Activated CD8-positive, alpha-beta T cell treated with anti-CD3 and anti-CD28 coated beads for 36 hours (primary cell): Measurements from ENCODE around the gene DHRS2. TPM values are rescaled to one million over a fixed set of nuclear protein-coding genes. Genes with fewer than 3 reads are reported as not detected.

Source experiments
- ATAC-seq: fragments of 200-7000 bp; cut with Tn5 transposase; one replicate; pipeline ENCODE4 v1.10.0; 2021; ENCODE audit warnings: mild to moderate bottlenecking, moderate library complexity
- CTCF ChIA-PET: fragments of 350-600 bp; sonication (Branson Sonifier 250); formaldehyde crosslinking; loops from one replicate; lab custom pipeline; 2021; ENCODE audit warnings: antibody characterized with exemption; lab: Charles Lee
- POLR2A ChIA-PET: fragments of 350-600 bp; sonication (Branson Sonifier 250); formaldehyde crosslinking; loops from one replicate; lab custom pipeline; 2021; ENCODE audit warnings: antibody characterized with exemption; lab: Charles Lee
- DNase-seq: peaks from one replicate; pipeline ENCODE4 v3.0.0-alpha.2; 2020
- H3K27ac Mint-ChIP-seq: one replicate; pipeline ENCODE4 v1.8.0; 2021; ENCODE audit warnings: mild to moderate bottlenecking, mixed read lengths
- H3K27me3 Mint-ChIP-seq: one replicate; pipeline ENCODE4 v1.8.0; 2021; ENCODE audit warnings: mixed read lengths
- H3K36me3 Mint-ChIP-seq: one replicate; pipeline ENCODE4 v1.8.0; 2021; ENCODE audit warnings: low read depth, mixed read lengths
- H3K4me1 Mint-ChIP-seq: one replicate; pipeline ENCODE4 v1.8.0; 2021; ENCODE audit warnings: low read depth, mixed read lengths
- H3K4me3 Mint-ChIP-seq: one replicate; pipeline ENCODE4 v1.8.0; 2021; ENCODE audit warnings: mild to moderate bottlenecking, moderate library complexity, mixed read lengths
- H3K9me3 Mint-ChIP-seq: one replicate; pipeline ENCODE4 v1.8.0; 2021; ENCODE audit warnings: mixed read lengths
- CTCF ChIP-seq: fragments of 200-600 bp; IDR thresholded peaks from one replicate; pipeline ENCODE4 v1.8.0; 2022; ENCODE audit warnings: antibody characterized with exemption, mild to moderate bottlenecking
- intact Hi-C: fragments of 100-400 bp; cut with micrococcal nuclease; formaldehyde crosslinking; loops from one replicate; pipeline ENCODE4 v1.10.0; 2022
- total RNA-seq, 2 experiments: library from RNA; stranded (reverse); gene quantifications; one replicate each; pipeline ENCODE4 v1.2.3, GENCODE V29; 2021

Gene DHRS2
- total RNA-seq, 2 experiments from 2014 or later, result 3.3 to 3.5 TPM

- Mint-ChIP-seq H3K9me3 (no peaks in the 10 kb centered on the region), H3K36me3 (no peaks in the 10 kb centered on the region), H3K4me3 (no peak overlapping the region), H3K27me3 (no peaks in the 10 kb centered on the region), H3K4me1 (peaks cover 3% of the 10 kb centered on the region), H3K27ac (no peak overlapping the region)
- CTCF ChIA-PET, result interaction anchor here (0.5 to 6.1 kb wide), 3 partner anchors 13 to 101 kb away, joined by 3 to 54 read pairs (median 4); no protein-coding TSS in a partner anchor
- no peak for DNase-seq
- no peak for TF ChIP-seq CTCF
- POLR2A ChIA-PET, result no interaction called here
- intact Hi-C loops, result no loop called here
- ATAC-seq, result no peak
Observed at GRCh38 chr14:23644919-23645336, 8.8 kb downstream of the DHRS2 start.

GRCh38 chr14:23645504-23645811, 9.3 kb downstream of the DHRS2 start:
- POLR2A ChIA-PET, result no interaction called here
- no peaks in the 10 kb centered on the region for H3K9me3 Mint-ChIP-seq

GRCh38 chr14:23645812-23646647, 9.9 kb downstream of the DHRS2 start:
- ATAC-seq, result peak; percentile 75
- POLR2A ChIA-PET, result interaction anchor here (0.8 kb wide), 1 partner anchor 14 kb away, joined by 4 read pairs; no protein-coding TSS in a partner anchor

More at GRCh38 chr14:23645504-23645811, 9.3 kb downstream of the DHRS2 start:
- DNase-seq, result no peak
- no peak for TF ChIP-seq CTCF
- intact Hi-C loops, result no loop called here
- H3K27me3 Mint-ChIP-seq, result no peaks in the 10 kb centered on the region
- peaks cover 3% of the 10 kb centered on the region for H3K4me1 Mint-ChIP-seq
- no peak overlapping the region for H3K4me3 Mint-ChIP-seq
- CTCF ChIA-PET, result interaction anchor here (0.5 to 6.1 kb wide), 3 partner anchors 14 to 101 kb away, joined by 3 to 54 read pairs (median 4); no protein-coding TSS in a partner anchor
- H3K27ac Mint-ChIP-seq, result peak overlapping the region; percentile 9
- ATAC-seq, result peak; percentile 22
- no peaks in the 10 kb centered on the region for H3K36me3 Mint-ChIP-seq

GRCh38 chr14:23646648-23647549, 10.7 kb downstream of the DHRS2 start:
- no peak for TF ChIP-seq CTCF
- Mint-ChIP-seq H3K4me1 (peaks cover 3% of the 10 kb centered on the region), H3K27me3 (no peaks in the 10 kb centered on the region), H3K4me3 (no peak overlapping the region), H3K36me3 (no peaks in the 10 kb centered on the region), H3K9me3 (no peaks in the 10 kb centered on the region), H3K27ac (no peak overlapping the region)
- ATAC-seq, result peak; percentile 42
- DNase-seq, result peak; percentile 15
- POLR2A ChIA-PET, result interaction anchor here (0.8 kb wide), 1 partner anchor 15 kb away, joined by 4 read pairs; no protein-coding TSS in a partner anchor
- CTCF ChIA-PET, result interaction anchor here (6.1 kb wide), 1 partner anchor 15 kb away, joined by 54 read pairs; no protein-coding TSS in a partner anchor
- intact Hi-C loops, result no loop called here

More at GRCh38 chr14:23645812-23646647, 9.9 kb downstream of the DHRS2 start:
- Mint-ChIP-seq H3K27ac (peak overlapping the region; percentile 9), H3K36me3 (no peaks in the 10 kb centered on the region), H3K4me1 (peaks cover 3% of the 10 kb centered on the region), H3K9me3 (no peaks in the 10 kb centered on the region), H3K27me3 (no peaks in the 10 kb centered on the region), H3K4me3 (no peak overlapping the region)
- no peak for TF ChIP-seq CTCF
- CTCF ChIA-PET, result interaction anchor here (1.0 to 6.1 kb wide), 2 partner anchors 14 to 20 kb away, joined by 4 to 54 read pairs; no protein-coding TSS in a partner anchor
- intact Hi-C loops, result no loop called here
- peak; percentile 50 for DNase-seq
